T-helper 17 cell (primary cell): ENCODE measurements around the gene AGAP1. TPM values are rescaled to one million over a fixed set of nuclear protein-coding genes. Genes with fewer than 3 reads are reported as not detected.

Source experiments
- ATAC-seq: fragments of 150-1000 bp; cut with Tn5 transposase; 2 replicates; pipeline ENCODE4 v1.10.0; 2021; ENCODE audit warnings: mild to moderate bottlenecking, moderate library complexity
- DNase-seq, 3 donors: peaks; one replicate each; pipeline versions ENCODE4 v3.0.0 to v3.0.0-alpha.2; 2020 to 2021
- H3K9me3 ChIP-seq: one replicate; pipeline ENCODE4 v1.7.0; 2013; ENCODE audit warnings: low read length, mild to moderate bottlenecking; ENCODE audit not compliant: control insufficient read depth, poor library complexity, severe bottlenecking
- H3K27ac Mint-ChIP-seq: one replicate; pipeline ENCODE4 v1.8.0; 2022; ENCODE audit warnings: mild to moderate bottlenecking, moderate library complexity, mixed read lengths
- H3K27me3 Mint-ChIP-seq: one replicate; pipeline ENCODE4 v1.8.0; 2022; ENCODE audit warnings: mixed read lengths
- H3K36me3 Mint-ChIP-seq: one replicate; pipeline ENCODE4 v1.8.0; 2022; ENCODE audit warnings: low read depth, mixed read lengths
- H3K4me1 Mint-ChIP-seq: one replicate; pipeline ENCODE4 v1.8.0; 2022; ENCODE audit warnings: mild to moderate bottlenecking, mixed read lengths
- H3K4me3 Mint-ChIP-seq: one replicate; pipeline ENCODE4 v1.8.0; 2022; ENCODE audit warnings: mild to moderate bottlenecking, moderate library complexity, mixed read lengths
- total RNA-seq, 4 donors: library from RNA in 2 of 4; stranded (reverse) in 2 of 4; gene quantifications; one replicate each; pipeline ENCODE4 v1.2.3 and lab custom pipeline; 2022 to 2026

AGAP1 gene
- total RNA-seq, 2 donors from 2014 or later = 7.6 to 16.8 TPM

- Mint-ChIP-seq H3K36me3 (peaks cover 2% of the 10 kb centered on the region), H3K27ac (no peak overlapping the region), H3K27me3 (peaks cover 19% of the 10 kb centered on the region), H3K4me1 (peaks cover 2% of the 10 kb centered on the region), H3K4me3 (no peak overlapping the region)
- no peak for DNase-seq
- no peak for ATAC-seq
- H3K9me3 ChIP-seq = no peaks in the 10 kb centered on the region
Measured at GRCh38 chr2:235784788-235785187, 290.9 kb downstream of the AGAP1 start.

- Mint-ChIP-seq H3K27ac (no peak overlapping the region), H3K27me3 (peaks cover 31% of the 10 kb centered on the region)
- H3K9me3 ChIP-seq = no peaks in the 10 kb centered on the region
Measured at GRCh38 chr2:235789552-235789951, 295.7 kb downstream of the AGAP1 start.

GRCh38 chr2:235793163-235793752, 299.4 kb downstream of the AGAP1 start:
- ATAC-seq (no peak), DNase-seq (no peak)

More at GRCh38 chr2:235789552-235789951, 295.7 kb downstream of the AGAP1 start:
- H3K4me1 Mint-ChIP-seq = peaks cover 10% of the 10 kb centered on the region
- H3K4me3 Mint-ChIP-seq = no peak overlapping the region
- ATAC-seq (no peak), DNase-seq (no peak)
- H3K36me3 Mint-ChIP-seq = peaks cover 2% of the 10 kb centered on the region

GRCh38 chr2:235799281-235799680, 305.4 kb downstream of the AGAP1 start:
- H3K9me3 ChIP-seq = no peaks in the 10 kb centered on the region
- ATAC-seq (no peak), DNase-seq (no peak)
- H3K4me1 Mint-ChIP-seq = no peaks in the 10 kb centered on the region
- H3K27ac Mint-ChIP-seq = no peak overlapping the region
- peaks cover 4% of the 10 kb centered on the region for H3K27me3 Mint-ChIP-seq
- no peak overlapping the region for H3K4me3 Mint-ChIP-seq
- H3K36me3 Mint-ChIP-seq = no peaks in the 10 kb centered on the region

More at GRCh38 chr2:235793163-235793752, 299.4 kb downstream of the AGAP1 start:
- no peak overlapping the region for H3K4me3 Mint-ChIP-seq
- H3K27me3 Mint-ChIP-seq = peaks cover 35% of the 10 kb centered on the region
- H3K9me3 ChIP-seq = no peaks in the 10 kb centered on the region
- no peak overlapping the region for H3K27ac Mint-ChIP-seq
- peaks cover 10% of the 10 kb centered on the region for H3K4me1 Mint-ChIP-seq
- H3K36me3 Mint-ChIP-seq = peaks cover under 1% of the 10 kb centered on the region

GRCh38 chr2:235802542-235802941, 308.7 kb downstream of the AGAP1 start:
- no peak for DNase-seq
- Mint-ChIP-seq H3K36me3 (no peaks in the 10 kb centered on the region), H3K4me3 (no peak overlapping the region), H3K27me3 (peaks cover 2% of the 10 kb centered on the region), H3K27ac (no peak overlapping the region), H3K4me1 (no peaks in the 10 kb centered on the region)
- no peak for ATAC-seq
- H3K9me3 ChIP-seq = no peaks in the 10 kb centered on the region

GRCh38 chr2:235803028-235803427, 309.2 kb downstream of the AGAP1 start:
- no peaks in the 10 kb centered on the region for H3K27me3 Mint-ChIP-seq
- H3K27ac Mint-ChIP-seq = no peak overlapping the region
- H3K9me3 ChIP-seq = no peaks in the 10 kb centered on the region
- no peak overlapping the region for H3K4me3 Mint-ChIP-seq
- ATAC-seq (no peak), DNase-seq (no peak)
- no peaks in the 10 kb centered on the region for H3K4me1 Mint-ChIP-seq
- no peaks in the 10 kb centered on the region for H3K36me3 Mint-ChIP-seq

GRCh38 chr2:235804676-235805075, 310.8 kb downstream of the AGAP1 start:
- no peaks in the 10 kb centered on the region for H3K36me3 Mint-ChIP-seq
- no peak for ATAC-seq
- no peaks in the 10 kb centered on the region for H3K4me1 Mint-ChIP-seq
- H3K27me3 Mint-ChIP-seq = no peaks in the 10 kb centered on the region
- no peak overlapping the region for H3K4me3 Mint-ChIP-seq
- no peak for DNase-seq
- H3K27ac Mint-ChIP-seq = no peak overlapping the region
- H3K9me3 ChIP-seq = no peaks in the 10 kb centered on the region

- Mint-ChIP-seq H3K4me1 (no peaks in the 10 kb centered on the region), H3K27ac (no peak overlapping the region), H3K36me3 (no peaks in the 10 kb centered on the region), H3K27me3 (no peaks in the 10 kb centered on the region), H3K4me3 (no peak overlapping the region)
- DNase-seq (no peak), ATAC-seq (no peak)
- no peaks in the 10 kb centered on the region for H3K9me3 ChIP-seq
Measured at GRCh38 chr2:235806986-235807750, 313.3 kb downstream of the AGAP1 start.

- Mint-ChIP-seq H3K4me3 (no peak overlapping the region), H3K36me3 (no peaks in the 10 kb centered on the region), H3K4me1 (no peaks in the 10 kb centered on the region), H3K27ac (no peak overlapping the region), H3K27me3 (no peaks in the 10 kb centered on the region)
- DNase-seq = no peak
- H3K9me3 ChIP-seq = no peaks in the 10 kb centered on the region
- ATAC-seq = no peak
Measured at GRCh38 chr2:235808366-235808765, 314.5 kb downstream of the AGAP1 start.

- Mint-ChIP-seq H3K4me1 (no peaks in the 10 kb centered on the region), H3K27ac (no peak overlapping the region), H3K36me3 (peaks cover 2% of the 10 kb centered on the region), H3K27me3 (no peaks in the 10 kb centered on the region), H3K4me3 (no peak overlapping the region)
- H3K9me3 ChIP-seq = no peaks in the 10 kb centered on the region
- ATAC-seq (no peak), DNase-seq (no peak)
Measured at GRCh38 chr2:235810252-235810651, 316.4 kb downstream of the AGAP1 start.

- peaks cover 2% of the 10 kb centered on the region for H3K36me3 Mint-ChIP-seq
- ATAC-seq (no peak), DNase-seq (no peak)
- H3K27me3 Mint-ChIP-seq = no peaks in the 10 kb centered on the region
- H3K4me1 Mint-ChIP-seq = no peaks in the 10 kb centered on the region
- no peak overlapping the region for H3K27ac Mint-ChIP-seq
- no peaks in the 10 kb centered on the region for H3K9me3 ChIP-seq
- no peak overlapping the region for H3K4me3 Mint-ChIP-seq
Measured at GRCh38 chr2:235810846-235811245, 317.0 kb downstream of the AGAP1 start.

- no peaks in the 10 kb centered on the region for H3K9me3 ChIP-seq
- Mint-ChIP-seq H3K27ac (no peak overlapping the region), H3K27me3 (no peaks in the 10 kb centered on the region), H3K4me3 (no peak overlapping the region), H3K4me1 (no peaks in the 10 kb centered on the region), H3K36me3 (peaks cover 2% of the 10 kb centered on the region)
- ATAC-seq (no peak), DNase-seq (no peak)
Measured at GRCh38 chr2:235811446-235812184, 317.8 kb downstream of the AGAP1 start.

- ATAC-seq = no peak
- Mint-ChIP-seq H3K27ac (no peak overlapping the region), H3K4me1 (no peaks in the 10 kb centered on the region), H3K4me3 (no peak overlapping the region), H3K27me3 (no peaks in the 10 kb centered on the region), H3K36me3 (peaks cover 2% of the 10 kb centered on the region)
- no peaks in the 10 kb centered on the region for H3K9me3 ChIP-seq
- DNase-seq = no peak
Measured at GRCh38 chr2:235812185-235812665, 318.4 kb downstream of the AGAP1 start.
